Kidney epithelial cell (primary cell): Measurements from ENCODE around the gene HOXC10. TPM values are rescaled to one million over a fixed set of nuclear protein-coding genes. Genes with fewer than 3 reads are reported as not detected.

Experiments
- DNase-seq: peaks from one replicate; pipeline ENCODE4 v3.0.0-alpha.2; 2010; ENCODE audit warnings: low read depth
- H3K27me3 ChIP-seq: 2 replicates; pipeline ENCODE4 v1.6.0; 2011; ENCODE audit warnings: low read length; ENCODE audit not compliant: control insufficient read depth, insufficient read depth
- H3K36me3 ChIP-seq: 2 replicates; pipeline ENCODE4 v1.5.1; 2011; ENCODE audit warnings: low read length; ENCODE audit not compliant: control insufficient read depth, insufficient read depth
- H3K4me3 ChIP-seq: 2 replicates; pipeline ENCODE4 v1.5.1; 2011; ENCODE audit warnings: low read depth, mild to moderate bottlenecking, control low read depth, low read length
- total RNA-seq: library from RNA; depleted of rRNA; stranded (reverse); fragments of >200 nt; gene quantifications from 2 replicates; pipeline ENCODE4 v1.2.3, GENCODE V29; 2015
- TF ChIP-seq, protein P1 (sequence below): IDR thresholded peaks from 2 replicates; pipeline ENCODE4 v1.5.1; 2011; ENCODE audit warnings: mild to moderate bottlenecking, moderate library complexity, low read length, control low read depth, inconsistent platforms; ENCODE audit not compliant: insufficient read depth, poor library complexity, severe bottlenecking

The HOXC10 gene
- total RNA-seq, 1 donor from 2014 or later = 5.9 TPM

DNA sequence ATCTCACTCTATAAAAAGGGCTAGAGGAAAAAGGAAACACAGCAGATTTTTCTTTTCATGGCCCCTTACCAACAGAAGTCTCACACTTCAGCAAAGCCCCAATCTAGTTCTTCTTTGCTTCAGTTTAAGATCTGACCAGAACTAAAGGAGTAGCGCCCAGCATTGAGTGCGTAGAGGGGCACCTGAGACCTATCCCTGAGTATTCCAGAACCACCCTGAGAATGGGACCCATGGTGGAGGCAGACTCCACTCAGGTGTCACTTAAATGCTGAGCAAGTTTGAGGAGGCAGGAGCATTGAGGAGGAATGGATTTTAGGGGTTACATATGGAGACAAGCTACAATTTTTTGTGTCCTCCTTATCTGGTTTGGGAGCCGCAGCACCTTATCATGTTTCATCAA lies 13.8 kb upstream of the HOXC10 start:
- Histone ChIP-seq H3K27me3 (peaks cover 77% of the 10 kb centered on the region), H3K36me3 (no peaks in the 10 kb centered on the region), H3K4me3 (no peak overlapping the region)
- TF ChIP-seq, protein P1, sequence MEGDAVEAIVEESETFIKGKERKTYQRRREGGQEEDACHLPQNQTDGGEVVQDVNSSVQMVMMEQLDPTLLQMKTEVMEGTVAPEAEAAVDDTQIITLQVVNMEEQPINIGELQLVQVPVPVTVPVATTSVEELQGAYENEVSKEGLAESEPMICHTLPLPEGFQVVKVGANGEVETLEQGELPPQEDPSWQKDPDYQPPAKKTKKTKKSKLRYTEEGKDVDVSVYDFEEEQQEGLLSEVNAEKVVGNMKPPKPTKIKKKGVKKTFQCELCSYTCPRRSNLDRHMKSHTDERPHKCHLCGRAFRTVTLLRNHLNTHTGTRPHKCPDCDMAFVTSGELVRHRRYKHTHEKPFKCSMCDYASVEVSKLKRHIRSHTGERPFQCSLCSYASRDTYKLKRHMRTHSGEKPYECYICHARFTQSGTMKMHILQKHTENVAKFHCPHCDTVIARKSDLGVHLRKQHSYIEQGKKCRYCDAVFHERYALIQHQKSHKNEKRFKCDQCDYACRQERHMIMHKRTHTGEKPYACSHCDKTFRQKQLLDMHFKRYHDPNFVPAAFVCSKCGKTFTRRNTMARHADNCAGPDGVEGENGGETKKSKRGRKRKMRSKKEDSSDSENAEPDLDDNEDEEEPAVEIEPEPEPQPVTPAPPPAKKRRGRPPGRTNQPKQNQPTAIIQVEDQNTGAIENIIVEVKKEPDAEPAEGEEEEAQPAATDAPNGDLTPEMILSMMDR = no peak
- DNase-seq = no peak

DNA sequence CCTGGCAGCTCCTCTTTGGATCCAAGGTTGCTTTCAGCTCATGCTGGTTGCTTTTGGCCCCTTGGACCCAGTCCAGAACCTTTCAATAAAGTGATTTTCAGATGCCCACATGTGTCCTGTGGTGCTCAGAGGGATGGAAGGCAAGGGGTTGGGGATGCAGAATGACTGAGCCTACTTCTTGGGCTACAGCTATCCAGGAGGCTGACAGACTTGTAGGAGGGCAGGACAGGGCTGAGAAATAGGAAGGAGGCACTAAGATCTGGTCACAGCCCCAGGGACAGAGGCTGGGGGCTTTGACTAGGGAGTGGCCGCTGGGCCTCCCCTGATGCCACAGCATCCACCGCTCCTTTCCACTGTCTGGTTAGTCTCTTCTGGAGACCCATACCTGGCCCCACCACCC lies 13.3 kb upstream of the HOXC10 start:
- Histone ChIP-seq H3K36me3 (no peaks in the 10 kb centered on the region), H3K27me3 (peaks cover 75% of the 10 kb centered on the region), H3K4me3 (no peak overlapping the region)
- TF ChIP-seq, protein P1 = no peak
- no peak for DNase-seq

DNA sequence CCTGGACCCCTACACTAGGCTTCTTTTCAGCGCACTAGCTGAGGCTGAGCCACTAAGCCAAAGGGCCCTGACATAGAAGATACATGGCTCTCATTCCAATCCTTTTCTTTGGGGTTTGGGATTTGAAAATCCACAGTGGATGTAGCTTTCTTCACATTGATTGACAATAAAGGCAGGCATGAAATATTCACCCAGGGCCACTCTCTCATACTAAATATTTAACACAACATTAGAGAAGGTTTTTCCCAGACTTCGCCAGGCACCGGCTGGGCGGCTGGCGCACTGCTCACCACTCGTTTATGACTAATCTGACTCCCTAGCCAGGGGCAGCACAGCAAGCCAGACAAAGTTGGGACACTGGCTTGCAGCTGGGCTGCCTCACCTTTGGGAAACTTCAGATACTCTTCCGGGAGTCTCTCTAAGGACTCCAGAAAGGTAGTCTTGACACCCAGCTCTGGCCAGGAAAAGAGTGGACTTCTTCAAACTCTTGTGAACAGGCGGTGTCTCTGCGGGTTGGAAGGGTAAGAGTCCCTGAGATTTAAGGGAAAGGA lies 12.7 kb upstream of the HOXC10 start:
- H3K4me3 ChIP-seq = peak overlapping the region; percentile 51
- H3K36me3 ChIP-seq = no peaks in the 10 kb centered on the region
- TF ChIP-seq, protein P1 = no peak
- peaks cover 69% of the 10 kb centered on the region for H3K27me3 ChIP-seq
- DNase-seq = no peak

- H3K4me3 ChIP-seq = peak within 1 kb of the TSS; percentile 51
Observed at GRCh38 chr12:53972722-53973235, 12.2 kb upstream of the HOXC10 start, which contains the start of gene HOXC11. HOXC11 (plus strand) TSS chr12:53973126; CDS start chr12:53973242, 116 bp downstream.

DNA sequence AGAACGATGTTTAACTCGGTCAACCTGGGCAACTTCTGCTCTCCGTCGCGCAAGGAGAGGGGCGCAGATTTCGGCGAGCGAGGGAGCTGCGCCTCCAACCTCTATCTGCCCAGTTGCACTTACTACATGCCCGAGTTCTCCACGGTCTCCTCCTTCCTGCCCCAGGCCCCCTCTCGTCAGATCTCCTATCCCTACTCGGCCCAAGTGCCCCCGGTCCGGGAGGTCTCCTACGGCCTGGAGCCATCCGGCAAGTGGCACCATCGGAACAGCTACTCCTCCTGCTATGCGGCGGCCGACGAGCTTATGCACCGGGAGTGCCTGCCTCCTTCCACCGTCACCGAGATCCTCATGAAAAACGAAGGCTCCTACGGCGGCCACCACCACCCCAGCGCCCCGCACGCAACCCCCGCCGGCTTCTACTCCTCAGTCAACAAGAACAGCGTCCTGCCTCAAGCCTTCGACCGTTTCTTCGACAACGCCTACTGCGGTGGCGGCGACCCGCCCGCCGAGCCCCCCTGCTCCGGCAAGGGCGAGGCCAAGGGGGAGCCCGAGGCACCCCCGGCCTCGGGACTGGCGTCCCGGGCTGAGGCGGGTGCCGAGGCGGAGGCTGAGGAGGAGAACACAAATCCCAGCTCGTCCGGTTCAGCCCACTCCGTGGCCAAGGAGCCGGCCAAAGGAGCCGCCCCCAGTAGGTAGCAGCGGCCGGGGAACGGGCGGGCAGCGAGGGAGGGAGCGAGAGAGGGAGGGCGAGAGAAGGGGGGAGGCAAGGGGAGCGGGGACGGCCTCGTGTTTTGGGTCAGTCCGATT lies 11.5 kb upstream of the HOXC10 start:
- H3K27me3 ChIP-seq = peaks cover 61% of the 10 kb centered on the region
- TF ChIP-seq, protein P1 = no peak
- H3K4me3 ChIP-seq = peak overlapping the region; percentile 51
- H3K36me3 ChIP-seq = no peaks in the 10 kb centered on the region
- no peak for DNase-seq

More at GRCh38 chr12:53972722-53973235, 12.2 kb upstream of the HOXC10 start, which contains the start of gene HOXC11:
- DNase-seq = no peak
- TF ChIP-seq, protein P1 = no peak
- peaks cover 64% of the 10 kb centered on the region for H3K27me3 ChIP-seq
- H3K36me3 ChIP-seq = no peaks in the 10 kb centered on the region
